Fibroblast of skin of left quadriceps (primary cell): ENCODE measurements around the gene IGLL1.
"Not testable (repeated sequence)": the region's sequence is repeated elsewhere in the genome, so short reads cannot be mapped to it uniquely, and the experiment has no call there.

ENCODE experiments used
- DNase-seq, 2 experiments: peaks; one replicate each; pipeline ENCODE4 v3.0.0-alpha.2; 2013; ENCODE audit warnings: low read depth in 2 of 2

Gene IGLL1

GRCh38 chr22:23591201-23591791 lies 11.2 kb upstream of the IGLL1 start:
- peak in 1 of 2 experiments; percentile 5 for DNase-seq

- DNase-seq: no peak
Observed at GRCh38 chr22:23583836-23584235, 3.7 kb upstream of the IGLL1 start.

GRCh38 chr22:23583153-23583552 lies 3.1 kb upstream of the IGLL1 start:
- no peak for DNase-seq

- no peak for DNase-seq
Observed at GRCh38 chr22:23581260-23581650, 1.2 kb upstream of the IGLL1 start.

- DNase-seq: no peak
Observed at GRCh38 chr22:23580576-23581259, 628 bp upstream of the IGLL1 start.

- no peak for DNase-seq
Observed at GRCh38 chr22:23579280-23579679, 810 bp downstream of the IGLL1 start.

- no peak for DNase-seq
Observed at GRCh38 chr22:23578306-23578705, 1.8 kb downstream of the IGLL1 start.

- DNase-seq: no peak
Observed at GRCh38 chr22:23576681-23577080, 3.4 kb downstream of the IGLL1 start.

GRCh38 chr22:23575601-23576000 lies 4.5 kb downstream of the IGLL1 start:
- no peak for DNase-seq

- no peak for DNase-seq
Observed at GRCh38 chr22:23574877-23575276, 5.2 kb downstream of the IGLL1 start.

GRCh38 chr22:23574371-23574811 lies 5.7 kb downstream of the IGLL1 start:
- DNase-seq: no peak

- not testable (repeated sequence) for DNase-seq
Observed at GRCh38 chr22:23573701-23574235, 6.3 kb downstream of the IGLL1 start.

- DNase-seq: not testable (repeated sequence)
Observed at GRCh38 chr22:23573106-23573505, 7.0 kb downstream of the IGLL1 start.

GRCh38 chr22:23571486-23571885 lies 8.6 kb downstream of the IGLL1 start:
- DNase-seq: no peak

GRCh38 chr22:23570681-23571080 lies 9.4 kb downstream of the IGLL1 start:
- no peak for DNase-seq

GRCh38 chr22:23569716-23570115 lies 10.4 kb downstream of the IGLL1 start:
- DNase-seq: no peak

- no peak for DNase-seq
Observed at GRCh38 chr22:23569291-23569690, 10.8 kb downstream of the IGLL1 start.

GRCh38 chr22:23566705-23567475 lies 13.2 kb downstream of the IGLL1 start:
- DNase-seq: no peak

GRCh38 chr22:23565915-23566704 lies 14.0 kb downstream of the IGLL1 start:
- DNase-seq: no peak

GRCh38 chr22:23565305-23565914 lies 14.7 kb downstream of the IGLL1 start:
- no peak for DNase-seq

- no peak for DNase-seq
Observed at GRCh38 chr22:23564276-23564675, 15.8 kb downstream of the IGLL1 start.
